OCI-M1 (cell line): Measurements from ENCODE around the gene CHIA.
"Not testable (repeated sequence)": the region's sequence is repeated elsewhere in the genome, so short reads cannot be mapped to it uniquely, and the experiment has no call there.

Experiments
- DNase-seq: peaks from one replicate; lab custom pipeline; 2025; lab: John Stamatoyannopoulos, UW

Gene CHIA

GRCh38 chr1:111285879-111286278 lies 4.8 kb upstream of the CHIA start:
- DNase-seq = no peak

- no peak for DNase-seq
Observed at GRCh38 chr1:111286912-111287311, 3.7 kb upstream of the CHIA start.

DNA sequence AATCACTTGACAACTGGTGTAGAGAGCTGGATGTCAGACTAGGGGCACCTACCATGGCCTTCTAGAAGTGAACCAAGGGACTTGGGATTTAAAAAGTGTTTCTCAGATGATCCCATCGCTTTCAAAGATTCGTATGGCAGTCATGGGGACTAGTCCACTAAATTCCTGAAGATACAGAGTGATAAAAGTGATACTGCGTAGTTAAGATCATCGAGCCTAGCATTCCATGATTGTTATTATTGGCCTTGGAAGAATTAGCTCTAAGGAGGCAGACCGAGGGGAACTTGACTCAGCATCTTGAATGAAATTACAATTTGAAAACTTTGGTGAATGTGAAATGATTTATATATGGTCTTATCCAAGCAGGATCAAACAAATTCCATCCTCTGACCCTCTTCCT lies 1.3 kb upstream of the CHIA start:
- no peak for DNase-seq

GRCh38 chr1:111290104-111290503 lies 547 bp upstream of the CHIA start:
- DNase-seq = no peak

DNA sequence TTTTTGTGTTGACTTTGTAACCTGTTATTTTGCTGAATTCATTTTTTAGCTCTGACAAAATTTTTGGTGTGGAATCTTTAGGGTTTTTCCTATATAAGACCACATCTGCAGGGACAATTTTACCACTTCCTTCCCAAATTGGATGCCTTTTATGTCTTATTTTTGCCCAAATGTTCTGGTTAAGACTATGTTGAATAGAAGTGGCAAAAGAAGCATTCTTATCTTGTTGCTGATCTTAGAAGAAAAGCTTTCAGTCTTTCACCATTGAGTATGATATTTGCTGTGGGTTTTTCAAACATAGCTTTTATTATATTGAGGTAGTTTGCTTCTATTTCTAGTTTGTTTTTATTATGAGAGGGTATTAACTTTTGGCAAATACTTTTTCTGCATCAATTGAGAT lies 3.7 kb downstream of the CHIA start:
- no peak for DNase-seq

DNA sequence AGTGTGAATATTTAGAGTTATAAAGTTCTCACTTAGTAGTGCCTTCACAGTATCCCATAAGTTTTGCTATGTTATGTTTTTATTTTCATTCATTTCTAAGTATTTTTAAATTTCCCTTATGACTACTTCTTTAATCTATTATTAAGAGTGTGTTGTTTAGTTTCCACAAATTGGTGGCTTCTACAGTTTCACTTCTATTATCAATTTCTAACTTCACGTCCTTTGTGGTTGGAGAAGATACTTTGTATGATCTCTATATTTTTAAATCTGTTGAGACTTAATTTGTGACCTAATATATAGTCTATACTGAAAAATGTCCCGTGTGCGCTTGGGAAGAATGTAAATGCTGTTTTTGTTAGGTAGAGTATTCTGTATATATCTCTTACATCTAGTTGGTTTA lies 11.7 kb downstream of the CHIA start:
- no peak for DNase-seq

DNA sequence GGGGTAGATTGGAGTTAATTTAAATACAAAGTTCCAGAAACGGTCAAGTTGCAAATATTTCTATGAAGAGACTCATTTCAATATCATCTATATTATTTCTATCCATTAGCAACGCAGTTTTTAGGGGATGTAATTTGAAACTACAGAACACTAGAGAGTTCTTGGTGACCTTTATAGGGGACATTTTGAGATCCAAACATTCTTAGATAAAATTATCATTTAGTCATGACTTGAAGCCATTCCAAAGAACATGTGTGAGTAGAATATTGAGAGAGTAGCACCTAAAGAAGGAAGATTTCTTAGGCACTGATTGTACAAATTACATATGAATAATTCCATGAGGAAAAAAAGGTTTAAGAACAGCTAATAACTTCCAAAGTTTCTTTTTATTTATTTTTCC lies 19.0 kb downstream of the CHIA start:
- DNase-seq = no peak

DNA sequence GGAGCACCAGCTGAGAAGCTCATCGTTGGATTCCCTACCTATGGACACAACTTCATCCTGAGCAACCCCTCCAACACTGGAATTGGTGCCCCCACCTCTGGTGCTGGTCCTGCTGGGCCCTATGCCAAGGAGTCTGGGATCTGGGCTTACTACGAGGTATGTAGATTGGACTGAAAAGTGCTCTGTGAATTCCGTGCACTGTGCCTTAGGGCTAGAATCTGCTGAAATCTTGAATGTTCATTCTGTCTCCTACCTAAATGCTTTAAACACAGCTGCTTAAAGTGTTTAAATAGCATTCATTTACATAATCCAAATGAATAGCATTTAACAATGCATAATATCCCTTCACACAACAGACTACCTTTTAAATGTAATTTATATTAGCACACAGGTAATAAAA lies 27.9 kb downstream of the CHIA start:
- DNase-seq = no peak

DNA sequence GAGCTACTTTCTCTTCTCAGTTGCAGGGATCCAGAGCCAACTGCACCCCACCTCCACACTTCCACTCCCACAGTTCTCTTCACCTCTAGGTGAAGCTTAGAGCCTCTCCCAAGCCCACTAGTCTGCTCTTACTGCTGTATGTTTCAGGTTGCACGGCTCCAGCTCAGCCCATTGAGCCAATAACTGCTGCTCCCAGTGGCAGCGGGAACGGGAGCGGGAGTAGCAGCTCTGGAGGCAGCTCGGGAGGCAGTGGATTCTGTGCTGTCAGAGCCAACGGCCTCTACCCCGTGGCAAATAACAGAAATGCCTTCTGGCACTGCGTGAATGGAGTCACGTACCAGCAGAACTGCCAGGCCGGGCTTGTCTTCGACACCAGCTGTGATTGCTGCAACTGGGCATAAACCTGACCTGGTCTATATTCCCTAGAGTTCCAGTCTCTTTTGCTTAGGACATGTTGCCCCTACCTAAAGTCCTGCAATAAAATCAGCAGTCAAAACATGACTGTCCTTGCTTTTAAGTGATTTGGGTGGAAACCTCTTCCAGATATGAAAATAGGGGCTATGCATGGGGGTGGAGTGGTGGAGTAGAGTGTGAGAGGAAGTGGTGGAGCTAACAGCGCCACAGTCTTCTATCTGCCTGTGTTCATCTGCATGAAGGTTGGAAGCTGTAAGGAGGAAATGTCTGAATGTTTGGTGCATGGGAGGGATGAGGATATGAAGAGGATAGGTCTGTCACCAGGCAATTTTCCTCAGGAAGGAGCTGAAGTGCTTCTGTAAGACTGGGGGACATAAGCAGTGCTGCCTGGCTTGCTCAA lies 29.6 kb downstream of the CHIA start:
- DNase-seq = peak; percentile 2

- no peak for DNase-seq
Observed at GRCh38 chr1:111323231-111323630, 32.6 kb downstream of the CHIA start.

GRCh38 chr1:111332190-111332589 lies 41.5 kb downstream of the CHIA start:
- DNase-seq = no peak

DNA sequence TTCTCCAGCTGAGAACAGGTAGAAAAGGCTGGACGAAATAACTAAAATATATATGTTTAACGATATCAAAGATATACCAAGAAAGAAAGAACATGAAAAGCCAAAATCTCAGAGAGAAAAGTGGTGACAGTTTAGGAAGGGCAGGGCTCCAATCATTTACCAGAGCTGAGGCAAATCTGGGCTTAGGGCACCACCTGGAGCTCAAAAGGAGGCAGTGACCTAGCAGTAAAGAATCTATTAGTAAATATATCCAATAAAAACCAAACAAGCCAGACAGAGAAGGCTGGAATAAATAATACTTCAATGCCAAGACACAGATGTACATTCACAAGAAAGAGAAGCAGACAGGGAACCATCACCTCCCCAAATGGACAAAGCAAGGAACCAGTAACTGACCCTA lies 43.5 kb downstream of the CHIA start:
- peak; percentile 38 for DNase-seq

DNA sequence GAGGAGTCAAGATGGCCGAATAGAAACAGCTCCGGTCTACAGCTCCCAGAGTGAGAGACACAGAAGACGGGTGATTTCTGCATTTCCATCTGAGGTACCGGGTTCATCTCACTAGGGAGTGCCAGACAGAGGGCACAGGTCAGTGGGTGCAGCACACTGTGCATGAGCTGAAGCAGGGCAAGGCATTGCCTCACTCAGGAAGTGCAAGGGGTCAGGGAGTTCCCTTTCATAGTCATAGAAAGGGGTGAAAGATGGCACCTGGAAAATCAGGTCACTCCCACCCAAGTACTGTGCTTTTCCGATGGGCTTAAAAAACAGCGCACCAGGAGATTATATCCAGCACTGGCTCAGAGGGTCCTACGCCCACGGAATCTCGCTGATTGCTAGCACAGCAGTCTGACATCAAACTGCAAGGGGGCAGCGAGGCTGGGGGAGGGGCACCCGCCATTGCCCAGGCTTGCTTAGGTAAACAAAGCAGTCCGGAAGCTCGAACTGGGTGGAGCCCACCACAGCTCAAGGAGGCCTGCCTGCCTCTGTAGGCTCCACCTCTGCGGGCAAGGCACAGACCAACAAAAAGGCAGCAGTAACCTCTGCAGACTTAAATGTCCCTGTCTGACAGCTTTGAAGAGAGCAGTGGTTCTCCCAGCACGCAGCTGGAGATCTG lies 44.7 kb downstream of the CHIA start:
- not testable (repeated sequence) for DNase-seq

- not testable (repeated sequence) for DNase-seq
Observed at GRCh38 chr1:111338849-111339248, 48.2 kb downstream of the CHIA start.

- peak; percentile 80 for DNase-seq
Observed at GRCh38 chr1:111346089-111346885, 55.6 kb downstream of the CHIA start.

GRCh38 chr1:111347026-111347425 lies 56.4 kb downstream of the CHIA start:
- DNase-seq = no peak

- DNase-seq = no peak
Observed at GRCh38 chr1:111351700-111352099, 61.0 kb downstream of the CHIA start.

GRCh38 chr1:111354584-111354983 lies 63.9 kb downstream of the CHIA start:
- DNase-seq = no peak

DNA sequence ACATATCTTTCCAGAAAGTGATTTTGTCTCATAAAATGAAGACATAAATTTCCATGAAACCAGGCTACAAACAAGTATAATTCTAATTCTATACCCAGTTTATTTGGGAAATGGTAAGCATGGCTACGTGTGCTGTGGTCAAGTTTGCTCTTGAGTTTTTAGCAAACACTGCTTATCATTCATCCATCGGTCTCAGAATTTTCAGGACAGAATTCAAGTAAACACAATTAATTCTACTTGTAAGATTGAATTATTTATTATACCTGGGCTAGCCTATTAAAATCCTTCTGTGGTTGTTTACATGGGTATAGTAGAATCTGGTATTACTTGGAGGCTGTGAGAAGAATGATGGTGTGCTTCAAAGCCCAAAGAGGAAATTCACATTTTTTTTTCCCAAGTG lies 68.3 kb downstream of the CHIA start:
- no peak for DNase-seq

DNA sequence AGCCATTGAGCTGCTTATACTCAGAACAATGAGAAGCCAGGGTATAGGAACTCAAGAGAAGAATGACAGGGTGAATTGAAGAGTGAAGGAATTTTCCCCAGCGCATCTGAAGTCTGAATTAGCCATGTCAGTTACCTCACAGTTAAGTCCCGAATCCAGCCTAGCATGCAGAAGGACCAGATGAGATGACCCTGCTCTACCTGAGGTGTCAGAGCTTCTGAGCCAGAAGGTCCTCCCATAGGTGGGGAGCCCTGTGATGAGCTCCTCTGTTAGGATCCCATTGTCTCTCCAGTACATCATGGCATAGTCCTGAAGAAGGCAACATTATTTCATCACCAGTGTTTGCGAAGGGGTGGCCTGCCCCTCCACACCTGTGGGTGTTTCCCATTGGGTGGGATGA lies 68.7 kb downstream of the CHIA start:
- DNase-seq = no peak

GRCh38 chr1:111360257-111360656 lies 69.6 kb downstream of the CHIA start:
- DNase-seq = not testable (repeated sequence)

- peak; percentile 90 for DNase-seq
Observed at GRCh38 chr1:111361761-111362160, 71.1 kb downstream of the CHIA start.

GRCh38 chr1:111364690-111365089 lies 74.0 kb downstream of the CHIA start:
- DNase-seq = no peak
